HG03064 (cell line): Measurements from ENCODE around the gene LYSMD1.
"Not testable (repeated sequence)": the region's sequence is repeated elsewhere in the genome, so short reads cannot be mapped to it uniquely, and the experiment has no call there.

Experiments used
- ATAC-seq: cut with Tn5 transposase; IDR thresholded peaks from one replicate; pipeline ENCODE4 v1.9.1; 2021; ENCODE audit warnings: low read depth; ENCODE audit not compliant: unreplicated experiment

Gene LYSMD1, protein sequence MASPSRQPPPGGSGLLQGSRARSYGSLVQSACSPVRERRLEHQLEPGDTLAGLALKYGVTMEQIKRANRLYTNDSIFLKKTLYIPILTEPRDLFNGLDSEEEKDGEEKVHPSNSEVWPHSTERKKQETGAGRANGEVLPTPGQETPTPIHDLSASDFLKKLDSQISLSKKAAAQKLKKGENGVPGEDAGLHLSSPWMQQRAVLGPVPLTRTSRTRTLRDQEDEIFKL

DNA sequence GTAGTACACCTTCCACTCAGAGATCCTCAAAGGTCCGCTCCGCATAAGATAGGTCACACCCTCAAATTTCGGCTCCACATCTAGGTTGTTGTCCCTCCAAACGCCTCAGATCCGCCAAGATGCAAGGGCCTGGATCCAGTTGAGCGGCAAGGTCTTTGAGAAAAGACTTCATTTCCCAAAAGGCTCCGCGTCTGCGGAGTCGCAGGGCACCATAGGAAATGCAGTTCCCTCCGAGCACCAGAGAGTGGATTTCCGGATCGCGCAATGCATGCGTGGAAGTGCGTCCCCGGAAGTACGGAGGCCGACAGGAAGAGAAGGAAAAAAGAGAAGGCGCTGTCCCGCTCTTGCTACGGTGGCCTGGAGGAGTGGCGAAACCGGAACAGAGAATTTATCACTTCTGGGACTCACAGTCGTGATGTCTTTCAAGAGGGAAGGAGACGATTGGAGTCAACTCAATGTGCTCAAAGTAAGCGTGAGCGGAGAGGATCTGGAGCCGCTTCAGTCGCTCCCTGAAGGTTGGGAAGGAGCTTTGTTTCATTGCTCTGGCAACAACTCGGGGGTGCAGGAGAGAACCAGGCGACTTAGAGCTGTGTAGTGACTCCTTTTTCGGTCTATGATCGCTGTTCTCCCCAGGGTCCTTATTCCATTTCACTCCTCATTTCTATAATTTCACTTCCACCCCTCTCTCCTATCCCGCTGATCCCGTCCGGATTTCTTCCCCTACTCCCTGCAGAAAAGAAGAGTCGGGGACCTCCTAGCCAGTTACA, at the start of gene LYSMD1, which contains the start of gene SCNM1:
Gene LYSMD1 (minus strand): TSS at position 165 of the 767 bp plus-strand sequence. CDS start 644 bp downstream, outside the sequence.
Gene SCNM1 (plus strand): TSS at position 407 of the 767 bp plus-strand sequence. CDS start 9 bp downstream, at position 416.
- peak; percentile 81 for ATAC-seq

DNA sequence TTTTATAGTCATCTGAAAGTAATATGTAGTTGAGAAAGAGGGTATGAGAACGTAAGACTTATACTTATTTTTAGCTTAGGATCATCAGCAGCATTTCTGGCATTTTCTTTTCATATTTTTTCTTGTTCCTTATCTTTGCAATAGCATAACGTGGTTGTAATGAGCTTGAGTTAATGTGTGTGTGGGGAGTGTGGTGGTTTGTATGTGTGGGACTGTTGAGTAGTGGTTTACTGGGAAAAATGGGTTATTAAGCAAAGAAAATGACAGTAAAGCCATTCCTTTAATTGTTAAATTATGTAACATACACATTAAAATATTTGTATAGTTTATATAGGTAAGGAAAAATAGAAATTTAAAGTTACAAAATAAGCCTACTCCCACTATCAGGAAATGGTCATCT, 47.9 kb upstream of the LYSMD1 start:
- no peak for ATAC-seq

DNA sequence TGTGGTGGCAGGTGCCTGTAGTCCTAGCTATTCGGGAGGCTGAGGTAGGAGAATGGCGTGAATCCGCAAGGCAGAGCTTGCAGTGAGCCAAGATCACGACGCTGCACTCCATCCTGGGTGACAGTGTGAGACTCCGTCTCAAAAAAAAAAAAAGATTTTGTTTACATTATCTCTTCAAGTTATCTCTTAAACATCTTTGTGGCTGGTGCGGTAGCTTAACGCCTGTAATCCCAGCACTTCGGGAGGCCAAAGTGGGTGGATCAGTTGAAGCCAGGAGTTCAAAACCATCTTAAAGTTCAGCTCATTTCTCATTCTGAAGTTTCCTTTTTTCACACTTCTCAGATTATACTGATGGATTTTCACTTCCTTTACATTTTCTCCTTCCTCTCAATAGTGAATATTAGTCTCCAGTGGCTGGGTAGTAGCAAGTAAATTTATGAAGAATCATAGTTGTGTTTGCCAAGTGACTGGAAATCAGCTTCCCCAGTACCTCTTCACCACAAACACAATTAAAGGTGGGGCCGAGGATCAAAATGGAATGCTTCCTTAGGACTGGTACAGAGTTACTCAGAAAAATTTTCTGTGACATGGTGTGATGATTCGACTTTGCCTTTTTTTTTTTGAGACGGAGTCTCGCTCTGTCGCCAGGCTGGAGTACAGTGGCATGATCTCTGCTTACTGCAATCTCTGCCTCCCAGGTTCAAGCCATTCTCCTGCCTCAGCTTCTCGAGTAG, 46.4 kb upstream of the LYSMD1 start:
- no peak for ATAC-seq

DNA sequence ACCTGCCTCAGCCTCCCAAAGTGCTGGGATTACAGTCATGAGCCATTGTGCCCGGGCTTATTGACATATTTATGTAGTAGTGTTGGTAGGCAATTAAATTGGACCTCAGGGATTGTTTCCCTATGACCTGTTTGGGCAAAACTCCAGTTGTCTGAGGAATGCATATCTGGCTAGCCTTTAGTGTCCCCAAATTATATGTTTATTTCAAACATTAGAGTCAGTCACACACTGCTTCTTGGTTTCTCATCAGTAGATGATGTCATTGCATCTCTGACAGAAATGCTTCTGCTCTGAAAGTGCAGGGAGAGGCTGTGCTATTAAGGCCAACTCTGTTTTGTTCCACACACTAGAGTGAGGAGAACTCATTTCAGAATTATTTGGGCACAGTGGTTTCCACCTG, 45.1 kb upstream of the LYSMD1 start:
- no peak for ATAC-seq

DNA sequence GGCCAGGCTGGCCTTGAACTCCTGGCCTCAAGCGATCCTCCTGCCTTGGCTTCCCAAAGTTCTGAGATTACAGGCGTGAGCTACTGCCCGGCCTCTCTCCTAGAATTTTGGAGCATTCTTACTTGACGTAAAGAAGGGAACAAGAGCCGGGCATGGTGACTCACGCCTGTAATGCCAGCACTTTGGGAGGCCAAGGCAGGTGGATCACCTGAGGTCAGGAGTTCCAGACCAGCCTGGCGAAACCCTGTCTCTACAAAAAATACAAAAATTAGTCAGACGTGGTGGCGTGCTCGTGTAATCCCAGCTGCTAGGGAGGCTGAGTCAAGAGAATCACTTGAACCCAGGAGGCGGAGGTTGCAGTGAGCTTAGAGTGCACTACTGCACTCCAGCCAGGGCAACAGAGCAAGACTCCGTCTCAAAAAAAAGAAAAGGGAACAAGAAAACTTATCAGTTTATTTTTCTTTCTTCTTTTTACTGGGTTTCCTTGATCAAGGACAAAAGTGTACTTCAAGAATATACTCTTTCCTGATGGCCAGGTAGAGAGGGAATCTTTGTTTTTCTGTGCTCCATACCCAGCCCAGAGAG, 39.8 kb upstream of the LYSMD1 start:
- ATAC-seq = not testable (repeated sequence)

DNA sequence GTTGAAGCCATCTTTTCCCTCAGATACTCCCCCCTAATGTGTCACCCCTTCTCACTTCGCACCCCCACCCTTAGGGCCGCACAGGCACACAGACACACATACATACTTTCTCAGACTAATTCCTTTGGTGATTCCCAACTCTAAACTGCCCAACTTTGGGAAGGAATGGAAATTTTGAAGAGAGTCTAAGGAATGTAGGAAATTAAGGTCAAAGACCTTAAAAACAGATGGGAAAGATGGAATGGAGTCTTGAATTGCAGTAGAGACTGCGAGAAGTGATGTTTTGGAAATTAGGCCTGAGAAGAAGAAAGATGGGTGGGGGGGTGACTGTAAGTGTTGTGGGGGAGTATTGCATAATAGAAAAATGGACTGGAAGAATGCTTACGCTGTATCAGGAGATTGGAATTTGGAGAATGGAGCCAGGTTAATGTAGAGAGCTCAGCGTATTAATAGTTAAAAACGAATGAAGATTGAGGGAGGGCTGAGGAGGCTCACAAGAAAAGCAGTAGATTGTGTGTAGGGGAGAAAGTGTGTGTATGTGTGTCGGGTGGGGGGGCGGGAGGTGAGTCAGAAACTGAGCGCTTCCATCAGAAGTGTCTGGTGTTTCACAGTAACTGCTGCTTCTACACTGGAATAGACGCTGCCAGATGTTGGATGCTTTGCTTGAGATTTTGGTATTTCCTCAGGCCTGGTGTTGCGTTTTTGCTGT, 34.3 kb upstream of the LYSMD1 start:
- ATAC-seq = no peak

DNA sequence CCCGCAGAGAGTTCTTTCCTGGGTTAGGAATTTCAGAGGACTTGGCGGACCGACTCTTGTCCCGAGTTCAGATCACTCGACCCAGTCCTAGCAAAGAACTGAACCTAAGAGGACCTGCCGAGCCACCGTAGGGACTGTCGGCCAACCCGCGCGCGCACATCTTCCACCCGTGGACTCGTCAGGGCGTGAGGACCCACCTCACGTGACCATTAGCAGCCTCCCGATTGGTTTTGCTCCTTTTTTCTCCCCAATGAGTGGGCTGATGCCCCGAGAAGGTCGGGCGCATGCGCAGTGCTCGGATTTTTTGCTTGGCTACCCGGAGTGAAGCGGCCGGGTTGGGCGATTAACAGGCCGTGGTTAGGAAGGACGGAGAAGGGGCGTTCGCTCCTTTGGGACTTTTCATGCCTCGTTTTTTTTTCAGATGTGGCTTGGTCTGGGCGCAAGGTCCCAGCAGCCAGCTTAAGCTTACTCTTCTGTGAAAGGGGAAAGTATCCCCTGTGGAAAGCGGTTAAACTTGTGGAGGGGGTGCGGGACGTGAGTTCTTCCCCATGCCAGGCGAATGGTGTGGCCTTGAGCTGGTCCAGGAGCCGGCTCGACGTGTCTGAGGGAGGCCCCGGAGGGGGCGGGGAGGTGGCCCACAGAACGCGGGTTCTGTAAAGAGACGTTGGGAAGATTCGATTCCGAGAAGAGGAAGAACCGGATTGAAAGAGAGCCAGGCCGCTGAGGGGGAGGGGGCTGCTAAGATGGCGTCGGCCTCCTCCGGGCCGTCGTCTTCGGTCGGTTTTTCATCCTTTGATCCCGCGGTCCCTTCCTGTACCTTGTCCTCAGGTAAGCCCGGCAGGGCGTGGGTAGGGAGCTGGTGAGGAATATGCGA, 32.8 kb upstream of the LYSMD1 start, which contains the start of gene PIP5K1A:
Gene PIP5K1A (plus strand): TSS at position 299 of the 874 bp plus-strand sequence. CDS start 445 bp downstream, at position 744.
- peak; percentile 67 for ATAC-seq

DNA sequence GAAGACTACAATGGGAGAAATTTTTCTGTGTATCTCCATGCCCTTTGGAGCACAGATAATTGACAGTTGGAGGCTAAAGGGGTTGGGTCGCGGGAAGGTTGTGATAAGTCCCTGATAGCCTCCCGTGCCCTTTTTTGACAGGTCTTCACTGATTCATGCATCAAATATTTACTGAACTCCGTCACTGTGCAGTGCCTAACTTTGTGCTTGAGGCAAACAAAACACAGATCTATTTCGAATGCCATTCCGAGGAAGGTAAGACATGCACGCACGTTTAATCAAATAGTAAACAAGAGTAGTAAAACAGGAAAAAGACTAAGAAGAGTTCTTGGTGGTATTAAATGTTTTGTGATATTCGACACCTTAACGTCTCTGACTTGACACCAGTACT, 32.2 kb upstream of the LYSMD1 start:
- ATAC-seq = no peak

DNA sequence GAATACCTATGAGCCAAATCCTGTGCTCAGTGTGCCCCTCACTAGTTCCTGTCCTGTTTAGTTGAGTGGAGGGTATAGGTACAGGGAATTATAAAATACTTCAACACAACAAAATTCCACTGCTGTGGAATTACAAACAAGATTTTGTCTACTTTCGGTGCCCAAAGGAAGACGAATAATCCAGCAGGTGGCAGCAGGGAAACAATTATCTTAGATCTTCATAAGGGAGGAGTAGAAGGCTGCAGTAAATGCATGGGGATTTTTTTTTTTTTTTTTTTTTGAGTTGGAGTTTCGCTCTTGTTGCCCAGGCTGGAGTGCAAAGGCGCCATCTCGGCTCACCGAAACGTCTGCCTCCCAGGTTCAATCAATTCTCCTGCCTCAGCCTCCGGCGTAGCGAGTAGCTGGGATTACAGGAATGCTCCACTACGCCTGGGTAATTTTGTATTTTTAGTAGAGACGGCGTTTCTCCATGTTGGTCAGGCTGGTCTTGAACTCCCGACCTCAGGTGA, 30.6 kb upstream of the LYSMD1 start:
- ATAC-seq = no peak

DNA sequence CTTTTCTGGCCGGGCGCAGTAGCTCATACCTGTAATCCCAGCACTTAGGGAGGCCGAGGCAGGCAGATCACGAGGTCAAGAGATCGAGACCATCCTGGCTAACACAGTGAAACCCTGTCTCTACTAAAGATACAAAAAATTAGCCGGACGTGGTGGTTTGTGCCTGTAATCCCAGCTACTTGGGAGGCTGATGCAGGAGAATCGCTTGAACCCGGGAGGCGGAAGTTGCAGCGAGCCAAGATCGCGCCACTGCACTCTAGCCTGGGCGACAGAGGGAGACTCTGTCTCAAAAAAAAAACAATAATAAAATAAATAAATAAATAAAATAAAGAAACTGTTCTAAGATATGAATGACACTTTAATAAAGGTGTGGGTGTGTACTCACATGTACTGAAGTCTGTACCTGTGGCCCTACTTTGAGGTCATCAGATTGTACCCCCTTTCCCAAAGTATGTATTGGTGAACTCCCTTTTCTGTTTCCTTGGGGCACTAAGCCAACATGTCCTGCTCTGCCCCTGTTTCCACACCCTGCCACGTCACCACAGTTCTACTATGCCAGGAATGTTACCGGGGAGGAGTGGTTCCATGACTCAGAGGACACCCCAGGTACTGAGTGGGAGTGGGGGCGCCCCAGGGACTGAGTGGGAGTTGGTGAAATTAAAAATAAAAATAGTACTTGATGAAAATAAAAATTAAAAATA, 29.3 kb upstream of the LYSMD1 start:
- ATAC-seq = not testable (repeated sequence)

DNA sequence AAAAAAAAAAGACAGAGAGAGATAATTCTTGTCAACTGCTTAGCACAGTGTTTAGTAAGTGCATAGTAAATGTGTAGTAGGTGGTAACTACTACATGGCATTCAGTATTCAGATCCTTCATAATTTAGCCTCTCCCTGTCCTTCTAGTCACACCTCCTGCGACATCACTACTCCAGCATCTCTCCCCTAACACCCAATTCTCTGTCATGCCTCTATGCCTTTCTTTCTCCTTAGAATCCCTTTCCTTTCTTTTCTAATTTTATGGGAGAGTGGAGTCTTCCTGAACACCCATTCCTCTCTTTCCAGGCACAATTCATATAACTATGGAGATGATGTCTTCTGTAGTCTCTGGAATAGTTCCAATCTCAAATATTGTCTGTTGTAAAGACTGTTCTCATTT, 28.2 kb upstream of the LYSMD1 start:
- no peak for ATAC-seq

DNA sequence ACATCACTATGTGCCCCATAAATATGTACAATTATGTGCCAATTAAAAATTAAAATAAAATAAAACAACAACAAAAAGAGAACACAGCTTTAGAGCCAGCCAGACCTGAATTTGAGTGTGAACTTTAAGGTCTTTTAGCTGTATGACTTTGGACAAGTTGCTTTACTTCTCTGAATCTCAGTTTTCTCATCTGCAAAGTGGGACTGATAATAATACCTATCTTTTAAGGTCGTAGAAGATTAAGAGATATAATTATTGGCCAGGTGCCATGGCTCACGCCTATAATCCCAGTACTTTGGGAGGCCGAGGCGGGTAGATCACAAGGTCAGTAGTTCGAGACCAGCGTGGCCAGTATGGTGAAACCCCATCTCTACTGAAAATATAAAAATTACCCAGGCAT, 27.6 kb upstream of the LYSMD1 start:
- no peak for ATAC-seq

DNA sequence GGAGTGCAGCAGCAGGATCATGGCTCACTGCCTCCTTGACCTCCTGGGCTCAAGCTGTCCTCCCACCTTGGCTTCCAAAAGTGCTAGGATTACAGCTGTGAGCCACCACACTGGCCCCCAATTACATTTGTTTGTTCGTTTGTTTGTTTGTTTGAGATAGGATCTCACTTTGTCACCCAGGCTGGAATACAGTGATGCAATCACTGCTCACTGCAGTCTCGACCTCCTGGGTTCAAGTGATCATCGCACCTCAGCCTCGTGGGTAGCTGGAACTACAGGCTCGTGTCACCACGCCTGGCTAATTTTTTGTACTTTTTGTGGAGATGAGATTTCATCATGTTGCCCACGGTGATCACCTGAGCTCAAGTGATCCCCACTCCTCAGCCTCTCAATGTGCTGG, 26.3 kb upstream of the LYSMD1 start:
- ATAC-seq = no peak

DNA sequence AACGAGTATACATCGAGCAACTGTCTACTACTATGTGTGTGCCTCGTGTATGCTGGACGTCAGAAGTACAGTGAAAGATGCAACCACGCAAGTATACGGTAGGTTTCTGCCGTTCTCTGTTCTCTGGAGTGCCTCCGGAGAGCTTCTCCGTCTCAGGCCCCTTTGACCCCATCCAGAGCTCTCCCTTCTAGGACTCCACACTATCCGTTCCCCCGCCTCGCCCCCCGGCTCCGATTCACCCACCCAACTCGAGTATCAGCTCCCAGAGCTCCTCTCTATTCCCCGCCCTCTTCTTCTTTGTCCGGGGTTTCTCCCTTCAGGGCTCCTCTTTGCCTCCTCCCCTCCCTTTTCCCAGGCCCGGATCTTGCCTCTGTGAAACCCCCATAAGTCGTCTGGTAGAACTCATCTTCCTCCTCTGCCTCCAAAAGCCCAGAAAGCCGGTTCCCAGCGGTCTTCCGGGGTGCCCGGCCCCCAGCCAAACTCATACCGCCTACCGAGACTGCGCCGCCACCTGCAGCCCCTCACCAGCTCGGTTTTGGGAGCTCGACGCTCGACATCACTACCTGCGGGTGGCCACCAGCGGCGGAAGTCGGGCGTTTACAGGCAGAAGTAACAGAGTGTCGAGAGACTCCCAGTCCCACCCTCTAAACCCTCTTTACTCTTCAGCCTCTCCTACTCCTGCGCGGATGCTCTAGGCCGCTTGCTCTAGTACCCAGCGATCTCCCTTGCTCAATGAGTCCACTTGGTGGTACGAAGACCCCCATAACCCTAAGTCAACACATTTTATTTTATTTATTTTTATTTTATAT, 24.1 kb upstream of the LYSMD1 start, which contains the start of gene VPS72:
Gene VPS72 (minus strand): TSS at position 561 of the 809 bp plus-strand sequence. CDS start 76 bp downstream, at position 485.
- peak; percentile 61 for ATAC-seq

DNA sequence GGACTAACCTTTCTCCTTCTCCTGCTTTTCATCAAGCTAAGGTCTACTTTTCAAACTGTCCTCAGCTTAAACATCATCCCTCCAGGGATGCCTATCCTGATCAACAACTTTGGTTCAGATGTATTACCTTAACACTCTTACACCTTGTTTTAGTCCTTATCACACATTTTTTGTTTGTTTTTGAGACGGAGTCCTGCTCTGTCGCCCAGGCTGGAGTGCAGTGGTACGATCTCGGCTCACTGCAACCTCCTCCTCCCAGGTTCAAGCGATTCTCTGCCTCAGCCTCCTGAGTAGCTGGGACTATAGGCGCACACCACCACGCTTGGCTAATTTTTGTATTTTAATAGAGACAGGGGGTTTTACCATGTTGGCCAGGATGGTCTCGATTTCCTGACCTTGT, 23.0 kb upstream of the LYSMD1 start:
- not testable (repeated sequence) for ATAC-seq

DNA sequence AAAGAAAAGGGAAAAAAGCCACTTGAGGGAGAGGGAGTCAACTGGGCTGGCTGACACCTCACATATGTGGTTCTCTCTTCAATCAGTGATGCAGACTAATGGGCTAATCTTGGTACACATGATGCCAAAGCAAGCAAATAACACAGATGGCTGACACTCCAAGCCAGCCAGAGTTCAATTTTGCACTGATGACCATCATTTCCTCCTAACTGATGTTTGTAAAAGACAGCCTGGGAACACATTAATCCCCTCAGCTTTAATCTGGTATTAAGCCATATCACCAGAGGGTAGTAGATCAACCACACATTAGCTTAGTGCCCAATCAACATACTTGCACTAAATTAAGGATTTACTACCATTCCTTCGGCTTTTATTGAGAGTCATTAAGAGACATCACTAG, 21.5 kb upstream of the LYSMD1 start:
- no peak for ATAC-seq

DNA sequence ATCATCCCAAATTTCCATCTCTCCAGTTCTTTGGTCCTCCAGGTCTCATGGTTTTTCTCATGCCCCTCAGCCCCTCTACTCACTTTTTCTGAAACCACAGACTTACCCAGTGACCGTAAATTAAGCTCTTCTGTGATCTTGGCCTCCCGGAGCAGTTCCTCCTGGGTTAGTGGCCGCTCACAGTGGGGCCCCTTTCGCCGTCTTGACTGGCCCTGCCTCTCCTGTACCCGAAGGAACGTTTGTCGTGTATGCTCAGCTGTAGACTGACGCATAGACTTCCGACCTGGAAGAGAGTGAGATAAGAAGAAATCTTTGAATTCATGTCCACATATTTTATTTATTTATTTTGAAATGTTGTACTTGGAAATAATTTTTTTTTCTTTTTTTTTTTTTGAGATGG, 18.5 kb upstream of the LYSMD1 start:
- no peak for ATAC-seq
